ENCODE data around the gene FKRP. TPM values are rescaled to one million over a fixed set of nuclear protein-coding genes. Genes with fewer than 3 reads are reported as not detected.

Gene FKRP
- total RNA-seq, 1 experiment from 2014 or later = 19.4 TPM

- TF ChIP-seq, protein P1, sequence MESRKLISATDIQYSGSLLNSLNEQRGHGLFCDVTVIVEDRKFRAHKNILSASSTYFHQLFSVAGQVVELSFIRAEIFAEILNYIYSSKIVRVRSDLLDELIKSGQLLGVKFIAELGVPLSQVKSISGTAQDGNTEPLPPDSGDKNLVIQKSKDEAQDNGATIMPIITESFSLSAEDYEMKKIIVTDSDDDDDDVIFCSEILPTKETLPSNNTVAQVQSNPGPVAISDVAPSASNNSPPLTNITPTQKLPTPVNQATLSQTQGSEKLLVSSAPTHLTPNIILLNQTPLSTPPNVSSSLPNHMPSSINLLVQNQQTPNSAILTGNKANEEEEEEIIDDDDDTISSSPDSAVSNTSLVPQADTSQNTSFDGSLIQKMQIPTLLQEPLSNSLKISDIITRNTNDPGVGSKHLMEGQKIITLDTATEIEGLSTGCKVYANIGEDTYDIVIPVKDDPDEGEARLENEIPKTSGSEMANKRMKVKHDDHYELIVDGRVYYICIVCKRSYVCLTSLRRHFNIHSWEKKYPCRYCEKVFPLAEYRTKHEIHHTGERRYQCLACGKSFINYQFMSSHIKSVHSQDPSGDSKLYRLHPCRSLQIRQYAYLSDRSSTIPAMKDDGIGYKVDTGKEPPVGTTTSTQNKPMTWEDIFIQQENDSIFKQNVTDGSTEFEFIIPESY (IDR thresholded peaks at IDR 0.05; ENCODE audit: extremely low read depth, insufficient replicate concordance, low read length) = no peak
- TF ChIP-seq SP1 (IDR thresholded peaks at IDR 0.05; ENCODE audit: low read depth) (no peak), CEBPB (IDR thresholded peaks at IDR 0.05; ENCODE audit: low read depth) (no peak), FOSL1 (IDR thresholded peaks at IDR 0.05; ENCODE audit: low read depth) (no peak)
Measured at GRCh38 chr19:46742926-46743480, 2.9 kb upstream of the FKRP start (continued).

- no peak for TF ChIP-seq FOSL1 (IDR thresholded peaks at IDR 0.05; ENCODE audit: low read depth)
- no peak for TF ChIP-seq POLR2AphosphoS5 (IDR thresholded peaks at IDR 0.05; ENCODE audit: low read depth, low read length)
- TF ChIP-seq EZH2 (IDR thresholded peaks at IDR 0.05) = no peak
- TF ChIP-seq CBX3 (IDR thresholded peaks at IDR 0.05; ENCODE audit: low read depth) = no peak
- ChIA-PET RAD21 (ENCODE audit: low non-redundant PET in 1 of 2, low total read pairs in 2 of 2, uncharacterized antibody in 2 of 2, unreplicated experiment in 2 of 2) (interaction anchor here in 1 of 2 experiments (0.7 kb wide), 1 partner anchor 332 kb away, joined by 3 read pairs; no protein-coding TSS in a partner anchor), POLR2A (interaction anchor here (1.7 kb wide), 1 partner anchor 26 kb away, joined by 4 read pairs; no protein-coding TSS in a partner anchor), CTCF (interaction anchor here (1.2 kb wide), 2 partner anchors 23 to 82 kb away, joined by 3 read pairs; no protein-coding TSS in a partner anchor)
- Histone ChIP-seq H3K9ac (ENCODE audit: low read length) (no peak overlapping the region), H3K4me3 (replicated peaks in 1 of 2; ENCODE audit: low read depth in 1 of 2, low read length in 2 of 2) (peak overlapping the region; percentile 98 to 99; a peak in 2 of 4 replicates), H2AFZ (ENCODE audit: low read depth, low read length, poor library complexity, severe bottlenecking) (no peak overlapping the region), H3K27ac (ENCODE audit: low read depth, low read length) (no peak overlapping the region), H3K79me2 (ENCODE audit: insufficient read depth, low read length) (peaks cover 69% of the 10 kb centered on the region), H3K36me3 (ENCODE audit: control insufficient read depth in 1 of 2, insufficient read depth in 2 of 2, low read length in 2 of 2) (peaks cover 4 to 10% of the 10 kb centered on the region in 2 experiments; a peak in 2 of 4 replicates), H3K9me2 (ENCODE audit: insufficient read depth) (no peaks in the 10 kb centered on the region), H3K27me3 (ENCODE audit: insufficient read depth, low read length) (no peaks in the 10 kb centered on the region), H3K4me2 (ENCODE audit: low read length) (peak overlapping the region; percentile 98), H4K20me1 (ENCODE audit: insufficient read depth) (peaks cover 12% of the 10 kb centered on the region; the same call in 1 of the 2 replicates), H3K9me3 (ENCODE audit: control insufficient read depth in 1 of 2, insufficient read depth in 1 of 2, low read depth in 1 of 2, low read length in 2 of 2) (no peaks in the 10 kb centered on the region), H3K4me1 (ENCODE audit: control insufficient read depth in 1 of 2, insufficient read depth in 2 of 2, low read length in 2 of 2) (peaks cover 5 to 20% of the 10 kb centered on the region in 2 experiments)
- ATAC-seq (no peak), DNase-seq (ENCODE audit: low read depth, low spot score) (no peak)
- intact Hi-C loops (cut with micrococcal nuclease) = no loop called here
- TSS peak; percentile 32 for BruUV-seq (replicated peaks)
Measured at GRCh38 chr19:46744005-46744691, 1.7 kb upstream of the FKRP start.
